Measurements from ENCODE around the gene NXPH4.

The NXPH4 gene

GRCh38 chr12:57268264-57268663 lies 51.7 kb downstream of the NXPH4 start:
- Histone ChIP-seq H3K27ac (ENCODE audit: low read depth, low read length) (no peak overlapping the region), H3K4me1 (ENCODE audit: control insufficient read depth in 5 of 5, insufficient read depth in 5 of 5, low read length in 5 of 5) (peaks cover 0 to 17% (median 5%) of the 10 kb centered on the region in 5 donors), H3K27me3 (ENCODE audit: control insufficient read depth in 5 of 5, insufficient read depth in 4 of 5, low read length in 5 of 5) (no peaks in the 10 kb centered on the region)

DNA sequence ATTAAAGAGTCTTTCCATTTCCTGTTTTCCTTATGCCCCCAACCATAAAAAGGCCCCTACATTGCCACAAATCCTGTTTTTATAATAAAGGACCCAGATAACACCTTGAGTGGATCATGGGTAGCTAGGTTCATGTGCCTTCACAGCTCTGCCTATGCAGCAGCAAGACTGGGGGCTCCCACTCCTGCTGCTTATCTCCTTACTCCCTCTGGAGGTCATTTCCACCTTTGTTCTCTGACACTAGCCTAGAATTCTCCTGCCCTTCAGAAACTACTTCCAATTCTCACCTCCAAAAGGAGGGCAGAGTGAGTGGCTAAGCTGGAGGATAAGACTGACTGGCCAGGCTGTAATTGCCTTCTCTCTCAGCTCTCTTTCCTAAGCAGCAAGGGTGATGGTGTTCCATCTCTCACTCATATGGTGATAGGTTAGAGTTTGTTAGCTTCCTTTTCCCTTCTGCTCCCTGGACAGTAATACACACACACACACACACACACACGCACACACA lies 54.4 kb downstream of the NXPH4 start:
- Histone ChIP-seq H3K4me1 (ENCODE audit: control insufficient read depth in 5 of 5, insufficient read depth in 5 of 5, low read length in 5 of 5) (peaks cover 0 to 18% (median 5%) of the 10 kb centered on the region in 5 donors), H3K9me3 (ENCODE audit: control insufficient read depth in 5 of 5, low read length in 5 of 5) (no peaks in the 10 kb centered on the region), H3K4me3 (ENCODE audit: low read depth in 1 of 5, low read length in 5 of 5) (no peak overlapping the region), H3K27ac (ENCODE audit: low read depth, low read length) (no peak overlapping the region), H3K36me3 (ENCODE audit: control insufficient read depth in 5 of 5, insufficient read depth in 5 of 5, low read length in 5 of 5) (peaks cover 22 to 74% (median 54%) of the 10 kb centered on the region in 5 donors), H3K9ac (ENCODE audit: low read length in 5 of 5) (no peak overlapping the region), H3K27me3 (ENCODE audit: control insufficient read depth in 5 of 5, insufficient read depth in 4 of 5, low read length in 5 of 5) (no peaks in the 10 kb centered on the region)

More at GRCh38 chr12:57268264-57268663, 51.7 kb downstream of the NXPH4 start:
- Histone ChIP-seq H3K36me3 (ENCODE audit: control insufficient read depth in 5 of 5, insufficient read depth in 5 of 5, low read length in 5 of 5) (peaks cover 16 to 80% (median 57%) of the 10 kb centered on the region in 5 donors), H3K4me3 (ENCODE audit: low read depth in 1 of 5, low read length in 5 of 5) (no peak overlapping the region), H3K9ac (ENCODE audit: low read length in 5 of 5) (no peak overlapping the region), H3K9me3 (ENCODE audit: control insufficient read depth in 5 of 5, low read length in 5 of 5) (no peaks in the 10 kb centered on the region)

DNA sequence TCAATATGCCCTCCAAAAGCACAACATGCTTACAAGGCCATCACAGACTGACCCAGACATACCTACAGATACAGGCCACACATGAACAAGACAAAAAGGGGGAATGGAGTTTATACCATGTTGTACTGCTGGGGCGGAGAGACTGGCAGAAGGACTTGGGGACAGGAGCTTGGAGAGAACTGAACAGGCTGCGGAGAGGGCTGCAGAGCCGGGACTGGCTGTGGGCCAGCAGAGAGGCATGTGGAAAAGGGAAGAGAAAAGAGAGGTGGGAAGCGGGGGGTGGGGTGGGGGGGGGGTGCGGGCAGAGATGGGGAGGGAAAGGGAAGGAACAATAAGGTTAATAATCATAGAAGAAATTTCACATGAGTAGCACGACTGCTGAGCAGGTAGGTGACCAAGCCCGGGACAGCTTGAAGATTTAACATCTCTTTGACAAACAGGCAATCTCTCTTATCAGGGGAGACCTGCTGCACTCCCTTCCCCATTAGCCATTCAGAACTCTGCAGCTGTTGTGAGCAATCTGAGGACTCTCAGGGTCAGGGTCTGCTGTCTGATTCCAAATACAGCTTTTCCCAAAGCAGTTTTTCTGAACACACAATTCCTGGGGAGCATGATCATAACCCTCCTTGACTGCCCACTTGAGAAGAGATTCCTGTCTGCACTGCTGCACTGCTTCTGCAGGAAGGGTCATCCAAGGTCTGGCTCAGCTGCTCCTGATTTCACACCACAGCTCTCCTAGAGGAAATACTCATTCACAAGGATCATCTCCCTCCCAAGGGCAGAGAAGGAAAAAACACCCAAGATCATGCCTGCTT lies 56.0 kb downstream of the NXPH4 start:
- Histone ChIP-seq H3K9me3 (ENCODE audit: control insufficient read depth in 5 of 5, low read length in 5 of 5) (no peaks in the 10 kb centered on the region), H3K9ac (ENCODE audit: low read length in 5 of 5) (peak overlapping the region in 1 of 5 donors; percentile 19), H3K4me3 (ENCODE audit: low read depth in 1 of 5, low read length in 5 of 5) (no peak overlapping the region), H3K36me3 (ENCODE audit: control insufficient read depth in 5 of 5, insufficient read depth in 5 of 5, low read length in 5 of 5) (peaks cover 18 to 65% (median 50%) of the 10 kb centered on the region in 5 donors), H3K4me1 (ENCODE audit: control insufficient read depth in 5 of 5, insufficient read depth in 5 of 5, low read length in 5 of 5) (peaks cover 0 to 18% (median 5%) of the 10 kb centered on the region in 5 donors), H3K27ac (ENCODE audit: low read depth, low read length) (no peak overlapping the region), H3K27me3 (ENCODE audit: control insufficient read depth in 5 of 5, insufficient read depth in 4 of 5, low read length in 5 of 5) (no peaks in the 10 kb centered on the region)

DNA sequence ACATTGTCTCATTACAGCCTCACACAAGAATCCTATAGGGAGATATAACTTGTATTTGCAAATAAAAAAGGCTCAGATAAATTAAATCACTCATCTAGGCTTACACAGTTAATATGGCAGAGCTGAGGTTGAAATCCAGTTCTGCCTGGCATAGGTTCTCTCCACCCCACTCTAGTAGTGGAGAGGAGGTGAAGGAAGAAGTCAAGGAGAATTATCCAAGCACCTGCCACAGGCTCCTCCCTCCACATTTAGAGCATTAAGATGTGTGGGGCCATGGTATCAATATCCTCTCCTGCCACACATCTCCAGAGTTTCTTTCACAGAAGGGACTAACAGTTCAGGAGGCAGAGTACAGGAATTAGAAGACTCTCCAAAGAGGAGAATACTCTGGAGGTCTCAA lies 56.9 kb downstream of the NXPH4 start:
- H3K27ac ChIP-seq (ENCODE audit: low read depth, low read length): no peak overlapping the region
- peaks cover 19 to 64% (median 51%) of the 10 kb centered on the region in 5 donors for H3K36me3 ChIP-seq (ENCODE audit: control insufficient read depth in 5 of 5, insufficient read depth in 5 of 5, low read length in 5 of 5)
- H3K9ac ChIP-seq (ENCODE audit: low read length in 5 of 5): no peak overlapping the region

More for the DNA sequence above, 56.9 kb downstream of the NXPH4 start:
- no peaks in the 10 kb centered on the region for H3K9me3 ChIP-seq (ENCODE audit: control insufficient read depth in 5 of 5, low read length in 5 of 5)
- peaks cover 0 to 18% (median 5%) of the 10 kb centered on the region in 5 donors for H3K4me1 ChIP-seq (ENCODE audit: control insufficient read depth in 5 of 5, insufficient read depth in 5 of 5, low read length in 5 of 5)
- H3K27me3 ChIP-seq (ENCODE audit: control insufficient read depth in 5 of 5, insufficient read depth in 4 of 5, low read length in 5 of 5): no peaks in the 10 kb centered on the region
- H3K4me3 ChIP-seq (ENCODE audit: low read depth in 1 of 5, low read length in 5 of 5): no peak overlapping the region
